SK-N-SH treated with all-trans-retinoic acid at 6 μM for 48 hours (cell line): ENCODE results near the gene SYNE1.

ENCODE experiments used
- ARNTL ChIP-seq: fragments of 450-650 bp; formaldehyde crosslinking; IDR thresholded peaks from 2 replicates; pipeline ENCODE4 v1.5.0; 2020; ENCODE audit warnings: low read depth, mild to moderate bottlenecking, moderate library complexity, borderline replicate concordance
- CREB5 ChIP-seq: fragments of 250-450 bp; sonication (Bioruptor Pico); IDR thresholded peaks from 2 replicates; pipeline ENCODE4 v1.5.1; 2020; ENCODE audit warnings: low read depth, mild to moderate bottlenecking, moderate library complexity
- CSDC2 ChIP-seq: fragments of 250-450 bp; sonication (Bioruptor Pico); IDR thresholded peaks from 2 replicates; pipeline ENCODE4 v1.5.0; 2020; ENCODE audit warnings: mild to moderate bottlenecking, moderate library complexity
- CSRNP3 ChIP-seq: fragments of 250-450 bp; sonication (Bioruptor Pico); IDR thresholded peaks from 2 replicates; pipeline ENCODE4 v1.5.1; 2021; ENCODE audit warnings: mild to moderate bottlenecking, moderate library complexity
- GLIS3 ChIP-seq: fragments of 250-450 bp; sonication (Bioruptor Pico); IDR thresholded peaks from 2 replicates; pipeline ENCODE4 v1.5.0; 2020; ENCODE audit warnings: mild to moderate bottlenecking, moderate library complexity
- PATZ1 ChIP-seq: fragments of 250-450 bp; sonication (Bioruptor Pico); IDR thresholded peaks from 2 replicates; pipeline ENCODE4 v1.8.0; 2020; ENCODE audit warnings: mild to moderate bottlenecking, moderate library complexity, borderline replicate concordance
- POU6F1 ChIP-seq: fragments of 250-450 bp; sonication (Bioruptor Pico); IDR thresholded peaks from 2 replicates; pipeline ENCODE4 v1.8.0; 2021; ENCODE audit warnings: low read depth, mild to moderate bottlenecking, moderate library complexity, borderline replicate concordance
- PPARA ChIP-seq: fragments of 250-450 bp; sonication (Bioruptor Pico); IDR thresholded peaks from 2 replicates; pipeline ENCODE4 v1.5.0; 2020; ENCODE audit warnings: mild to moderate bottlenecking, borderline replicate concordance
- RARB ChIP-seq: fragments of 250-450 bp; sonication (Bioruptor Pico); IDR thresholded peaks from 2 replicates; pipeline ENCODE4 v1.8.0; 2021; ENCODE audit warnings: mild to moderate bottlenecking, moderate library complexity
- TCF4 ChIP-seq: fragments of 250-450 bp; sonication (Bioruptor Pico); IDR thresholded peaks from 2 replicates; pipeline ENCODE4 v1.8.0; 2021; ENCODE audit warnings: mild to moderate bottlenecking, moderate library complexity, borderline replicate concordance
- ZFP3 ChIP-seq: fragments of 250-450 bp; sonication (Bioruptor Pico); IDR thresholded peaks from 2 replicates; pipeline ENCODE4 v1.5.0; 2020; ENCODE audit warnings: mild to moderate bottlenecking, moderate library complexity
- ZNF565 ChIP-seq: fragments of 450-650 bp; formaldehyde crosslinking; conservative IDR thresholded peaks from 2 replicates; pipeline ENCODE4 v1.5.0; 2020; ENCODE audit warnings: low read depth, mild to moderate bottlenecking, moderate library complexity
- ZNF70 ChIP-seq: fragments of 450-650 bp; formaldehyde crosslinking; IDR thresholded peaks from 2 replicates; pipeline ENCODE4 v1.5.0; 2020; ENCODE audit warnings: mild to moderate bottlenecking, moderate library complexity
- ZNF8 ChIP-seq: fragments of 450-650 bp; formaldehyde crosslinking; IDR thresholded peaks from 2 replicates; pipeline ENCODE4 v1.5.0; 2020; ENCODE audit warnings: mild to moderate bottlenecking, moderate library complexity

- TF ChIP-seq ZFP3 (CRISPR knock-in tag) (no peak), ZNF8 (CRISPR knock-in tag) (no peak), RARB (CRISPR knock-in tag) (no peak), CREB5 (no peak), ZNF565 (CRISPR knock-in tag) (no peak), GLIS3 (CRISPR knock-in tag) (no peak), ARNTL (CRISPR knock-in tag) (no peak), PPARA (CRISPR knock-in tag) (no peak), CSDC2 (no peak), CSRNP3 (CRISPR knock-in tag) (no peak), ZNF70 (CRISPR knock-in tag) (no peak), POU6F1 (CRISPR knock-in tag) (no peak), PATZ1 (CRISPR knock-in tag) (no peak), TCF4 (CRISPR knock-in tag) (no peak)
Observed at GRCh38 chr6:152378169-152378568, 259.0 kb downstream of the SYNE1 start.
